ENCODE results near the gene TSPAN18. TPM values are rescaled to one million over a fixed set of nuclear protein-coding genes. Genes with fewer than 3 reads are reported as not detected.

TSPAN18 gene
- polyA plus RNA-seq, 1 experiment = 0.98 TPM

DNA sequence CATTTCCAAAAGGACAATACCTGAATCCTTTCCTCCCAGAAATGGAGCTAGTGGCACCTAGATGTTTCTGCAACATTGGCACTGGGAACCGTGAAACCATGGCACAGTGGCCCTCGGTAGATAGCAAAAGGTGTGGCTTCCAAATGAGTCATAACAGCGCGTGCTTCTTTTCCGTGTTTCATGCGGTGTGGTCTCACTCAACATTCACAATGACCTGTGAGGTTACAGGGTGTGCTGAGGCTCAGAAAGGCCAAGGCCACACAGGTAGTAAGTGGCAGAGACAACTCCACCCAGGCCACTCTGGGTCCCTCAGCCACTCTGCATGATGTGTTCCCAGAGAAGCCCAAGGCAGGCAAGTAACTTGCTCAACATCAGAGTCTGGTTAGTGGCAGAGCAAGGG lies 156.5 kb downstream of the TSPAN18 start:
- TF ChIP-seq, protein P1, sequence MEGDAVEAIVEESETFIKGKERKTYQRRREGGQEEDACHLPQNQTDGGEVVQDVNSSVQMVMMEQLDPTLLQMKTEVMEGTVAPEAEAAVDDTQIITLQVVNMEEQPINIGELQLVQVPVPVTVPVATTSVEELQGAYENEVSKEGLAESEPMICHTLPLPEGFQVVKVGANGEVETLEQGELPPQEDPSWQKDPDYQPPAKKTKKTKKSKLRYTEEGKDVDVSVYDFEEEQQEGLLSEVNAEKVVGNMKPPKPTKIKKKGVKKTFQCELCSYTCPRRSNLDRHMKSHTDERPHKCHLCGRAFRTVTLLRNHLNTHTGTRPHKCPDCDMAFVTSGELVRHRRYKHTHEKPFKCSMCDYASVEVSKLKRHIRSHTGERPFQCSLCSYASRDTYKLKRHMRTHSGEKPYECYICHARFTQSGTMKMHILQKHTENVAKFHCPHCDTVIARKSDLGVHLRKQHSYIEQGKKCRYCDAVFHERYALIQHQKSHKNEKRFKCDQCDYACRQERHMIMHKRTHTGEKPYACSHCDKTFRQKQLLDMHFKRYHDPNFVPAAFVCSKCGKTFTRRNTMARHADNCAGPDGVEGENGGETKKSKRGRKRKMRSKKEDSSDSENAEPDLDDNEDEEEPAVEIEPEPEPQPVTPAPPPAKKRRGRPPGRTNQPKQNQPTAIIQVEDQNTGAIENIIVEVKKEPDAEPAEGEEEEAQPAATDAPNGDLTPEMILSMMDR (IDR thresholded peaks at IDR 0.05; ENCODE audit: low read depth, low read length) = no peak
- CTCF ChIA-PET = interaction anchor here (0.6 to 1.3 kb wide), 2 partner anchors 28 to 107 kb away, joined by 3 to 5 read pairs; no protein-coding TSS in a partner anchor
- POLR2A ChIA-PET = no interaction called here
- Histone ChIP-seq H3K4me3 (ENCODE audit: low read depth, low read length) (no peak overlapping the region), H3K9me3 (ENCODE audit: control insufficient read depth, insufficient read depth, low read length) (no peaks in the 10 kb centered on the region), H3K27me3 (ENCODE audit: control insufficient read depth, insufficient read depth, low read length) (peaks cover 31% of the 10 kb centered on the region), H3K27ac (ENCODE audit: low read depth, low read length) (no peak overlapping the region)
- DNase-seq (ENCODE audit: low read depth, low spot score) = no peak

DNA sequence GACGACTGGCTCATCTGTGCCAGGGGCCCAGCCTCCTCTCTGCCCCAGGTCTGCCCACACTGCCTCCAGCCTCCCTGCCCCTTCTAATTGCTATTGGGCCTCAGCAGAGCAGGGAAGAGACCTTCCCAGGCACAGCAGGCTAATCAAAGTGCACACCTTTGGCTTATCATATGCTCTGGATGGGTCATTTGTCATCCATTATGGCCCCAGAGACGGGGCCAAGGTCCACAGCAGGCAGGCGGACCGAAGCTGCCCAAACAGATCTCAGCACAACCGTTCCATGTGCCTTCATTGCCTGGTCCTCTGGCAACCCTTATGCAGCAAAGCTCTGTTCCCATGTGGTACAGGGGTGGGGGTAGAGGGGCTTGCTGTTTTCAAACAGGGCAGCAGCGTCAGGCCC lies 157.3 kb downstream of the TSPAN18 start:
- peaks cover 30% of the 10 kb centered on the region for H3K27me3 ChIP-seq (ENCODE audit: control insufficient read depth, insufficient read depth, low read length)
- H3K9me3 ChIP-seq (ENCODE audit: control insufficient read depth, insufficient read depth, low read length) = no peaks in the 10 kb centered on the region
- H3K4me3 ChIP-seq (ENCODE audit: low read depth, low read length) = no peak overlapping the region
- H3K27ac ChIP-seq (ENCODE audit: low read depth, low read length) = no peak overlapping the region
- CTCF ChIA-PET = interaction anchor here (1.3 kb wide), 1 partner anchor 27 kb away, joined by 5 read pairs; no protein-coding TSS in a partner anchor
- TF ChIP-seq, protein P1 (IDR thresholded peaks at IDR 0.05; ENCODE audit: low read depth, low read length) = no peak
- no peak for DNase-seq (ENCODE audit: low read depth, low spot score)
- POLR2A ChIA-PET = no interaction called here

DNA sequence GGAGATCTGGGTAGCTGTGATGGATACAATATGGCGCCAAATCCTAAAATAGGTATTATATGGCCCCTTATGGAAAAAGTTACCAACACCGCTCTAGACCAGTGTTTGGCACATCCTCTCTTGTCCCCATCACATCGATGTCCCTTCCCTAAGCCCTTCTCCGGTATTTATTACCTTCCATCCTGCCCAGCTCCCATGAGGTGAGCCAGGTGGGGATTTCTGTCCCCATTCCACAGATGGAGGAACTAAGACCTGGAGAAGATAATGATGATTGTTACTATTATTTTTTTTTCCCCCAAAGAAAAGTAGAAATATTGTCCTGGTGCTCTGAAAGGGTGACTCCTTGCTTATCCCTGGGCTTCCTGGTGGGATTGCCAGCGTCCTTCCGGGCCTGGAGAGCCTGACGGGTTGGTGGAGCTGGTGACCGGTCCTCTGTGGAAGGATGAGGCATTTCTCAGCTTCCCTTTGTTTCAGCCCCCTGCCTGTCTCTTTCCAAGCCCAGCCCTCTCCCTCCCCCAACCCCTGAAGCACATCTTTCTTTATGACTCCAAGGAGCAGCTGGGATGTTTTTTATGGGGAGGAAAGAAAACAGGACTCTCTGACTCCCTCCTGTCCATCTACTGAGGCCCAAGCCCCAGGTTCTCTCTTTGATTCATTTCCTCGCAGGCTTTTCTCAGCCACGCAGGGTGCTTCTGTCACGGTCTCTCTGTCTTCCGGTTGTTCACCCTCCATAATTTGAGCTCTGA lies 158.5 kb downstream of the TSPAN18 start:
- ChIA-PET CTCF (interaction anchor here (1.2 to 1.5 kb wide), 2 partner anchors 9 kb away, joined by 3 to 6 read pairs; no protein-coding TSS in a partner anchor), POLR2A (no interaction called here)
- no peak overlapping the region for H3K4me3 ChIP-seq (ENCODE audit: low read depth, low read length)
- TF ChIP-seq, protein P1 (IDR thresholded peaks at IDR 0.05; ENCODE audit: low read depth, low read length) = no peak
- H3K27me3 ChIP-seq (ENCODE audit: control insufficient read depth, insufficient read depth, low read length) = peaks cover 27% of the 10 kb centered on the region
- no peak overlapping the region for H3K27ac ChIP-seq (ENCODE audit: low read depth, low read length)
- DNase-seq (ENCODE audit: low read depth, low spot score) = no peak
- no peaks in the 10 kb centered on the region for H3K9me3 ChIP-seq (ENCODE audit: control insufficient read depth, insufficient read depth, low read length)

DNA sequence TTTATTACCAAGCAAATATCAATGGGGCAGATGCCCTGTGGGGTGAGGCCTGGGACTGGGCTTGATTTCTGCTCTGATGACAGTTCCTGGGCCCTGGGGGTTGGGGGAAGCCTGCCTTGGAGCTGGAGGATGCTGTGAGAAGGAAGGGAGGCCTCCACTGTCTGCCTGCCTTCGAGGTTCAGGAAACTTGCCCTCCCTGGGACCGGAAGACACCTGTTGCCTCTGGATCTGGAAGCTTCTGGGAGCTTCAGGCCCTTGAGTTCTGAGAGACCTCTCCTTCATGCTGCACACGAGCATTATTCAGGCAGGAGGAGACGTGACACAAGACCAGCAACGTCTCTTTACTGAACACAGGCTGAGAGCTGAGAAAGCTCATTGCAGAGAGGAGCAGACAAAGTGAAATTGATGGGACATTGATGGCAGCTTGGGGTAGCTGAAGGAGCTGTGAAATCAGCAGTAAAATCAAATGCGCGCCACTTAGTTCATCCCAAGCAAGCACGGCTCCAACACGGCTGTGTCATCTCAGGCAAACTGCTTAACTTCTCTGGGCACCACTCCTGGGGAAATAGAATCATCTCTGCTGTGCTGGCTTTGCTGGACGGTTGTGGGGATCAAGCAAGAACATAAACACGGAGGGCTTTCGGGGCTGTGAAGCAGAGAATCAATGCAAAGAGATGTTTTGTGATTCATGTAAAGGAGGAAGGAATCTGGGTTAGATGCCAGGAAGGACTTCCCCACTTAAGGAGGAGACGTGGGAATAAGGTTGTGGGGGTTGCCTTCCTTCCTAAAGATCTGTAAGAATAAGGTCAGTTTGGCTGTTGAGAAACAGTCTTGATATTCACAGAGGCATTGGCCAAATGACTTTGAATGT lies 159.4 kb downstream of the TSPAN18 start:
- Histone ChIP-seq H3K4me3 (ENCODE audit: low read depth, low read length) (no peak overlapping the region), H3K27me3 (ENCODE audit: control insufficient read depth, insufficient read depth, low read length) (peaks cover 21% of the 10 kb centered on the region), H3K27ac (ENCODE audit: low read depth, low read length) (no peak overlapping the region), H3K9me3 (ENCODE audit: control insufficient read depth, insufficient read depth, low read length) (no peaks in the 10 kb centered on the region)
- POLR2A ChIA-PET = interaction anchor here (1.0 kb wide), 1 partner anchor 24 kb away, joined by 3 read pairs; no protein-coding TSS in a partner anchor
- TF ChIP-seq, protein P1 (IDR thresholded peaks at IDR 0.05; ENCODE audit: low read depth, low read length) = no peak
- no peak for DNase-seq (ENCODE audit: low read depth, low spot score)
- CTCF ChIA-PET = interaction anchor here (0.8 to 1.5 kb wide), 6 partner anchors 9 to 269 kb away, joined by 3 to 6 read pairs (median 4); no protein-coding TSS in a partner anchor
